ENCODE results near the gene CLEC7A.
A peak's percentile ranks its signal among the peaks of the same experiment; 100 is the strongest.

CLEC7A gene

DNA sequence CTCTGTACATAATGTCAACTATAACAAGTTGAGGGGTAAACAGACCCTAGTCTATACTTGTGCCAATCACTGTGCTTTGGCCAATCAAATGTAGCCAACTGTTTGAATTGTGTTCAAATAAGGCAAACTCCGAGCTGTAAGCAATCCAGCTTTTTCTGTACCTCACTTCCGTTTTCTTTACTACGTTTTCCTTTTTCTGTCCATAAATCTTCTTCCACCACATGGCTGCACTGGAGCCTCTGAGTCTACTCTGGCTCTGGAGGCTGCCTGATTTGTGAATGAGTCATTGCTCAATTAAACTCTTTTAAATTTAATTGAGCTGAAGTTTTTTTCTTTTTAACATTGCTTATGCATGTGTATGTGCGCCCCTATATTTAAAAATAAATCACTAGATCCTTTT, 60.9 kb downstream of the CLEC7A start:
- H3K9me3 ChIP-seq (ENCODE audit: control insufficient read depth, insufficient read depth, low read depth, low read length): no peaks in the 10 kb centered on the region
- ChIA-PET POLR2A (no interaction called here), CTCF (interaction anchor here (0.6 to 1.7 kb wide), 2 partner anchors 60 to 1048 kb away, joined by 3 read pairs; no protein-coding TSS in a partner anchor)
- no peak overlapping the region for H3K27ac ChIP-seq (ENCODE audit: extremely low read depth, low read depth, low read length)
- TF ChIP-seq SCRT2 (tag by site-specific recombination; IDR thresholded peaks at IDR 0.05) (no peak), ZNF664 (tag by site-specific recombination; IDR thresholded peaks at IDR 0.05) (no peak), ZNF202 (tag by site-specific recombination; IDR thresholded peaks at IDR 0.05; ENCODE audit: borderline replicate concordance) (no peak)
- TF ChIP-seq, protein P1, sequence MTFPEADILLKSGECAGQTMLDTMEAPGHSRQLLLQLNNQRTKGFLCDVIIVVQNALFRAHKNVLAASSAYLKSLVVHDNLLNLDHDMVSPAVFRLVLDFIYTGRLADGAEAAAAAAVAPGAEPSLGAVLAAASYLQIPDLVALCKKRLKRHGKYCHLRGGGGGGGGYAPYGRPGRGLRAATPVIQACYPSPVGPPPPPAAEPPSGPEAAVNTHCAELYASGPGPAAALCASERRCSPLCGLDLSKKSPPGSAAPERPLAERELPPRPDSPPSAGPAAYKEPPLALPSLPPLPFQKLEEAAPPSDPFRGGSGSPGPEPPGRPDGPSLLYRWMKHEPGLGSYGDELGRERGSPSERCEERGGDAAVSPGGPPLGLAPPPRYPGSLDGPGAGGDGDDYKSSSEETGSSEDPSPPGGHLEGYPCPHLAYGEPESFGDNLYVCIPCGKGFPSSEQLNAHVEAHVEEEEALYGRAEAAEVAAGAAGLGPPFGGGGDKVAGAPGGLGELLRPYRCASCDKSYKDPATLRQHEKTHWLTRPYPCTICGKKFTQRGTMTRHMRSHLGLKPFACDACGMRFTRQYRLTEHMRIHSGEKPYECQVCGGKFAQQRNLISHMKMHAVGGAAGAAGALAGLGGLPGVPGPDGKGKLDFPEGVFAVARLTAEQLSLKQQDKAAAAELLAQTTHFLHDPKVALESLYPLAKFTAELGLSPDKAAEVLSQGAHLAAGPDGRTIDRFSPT (tag by site-specific recombination; IDR thresholded peaks at IDR 0.05): peak; percentile 37; the same call in 1 of the 2 replicates
- TF ChIP-seq, protein P2, sequence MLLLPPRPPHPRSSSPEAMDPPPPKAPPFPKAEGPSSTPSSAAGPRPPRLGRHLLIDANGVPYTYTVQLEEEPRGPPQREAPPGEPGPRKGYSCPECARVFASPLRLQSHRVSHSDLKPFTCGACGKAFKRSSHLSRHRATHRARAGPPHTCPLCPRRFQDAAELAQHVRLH (tag by site-specific recombination; IDR thresholded peaks at IDR 0.05): no peak
- H3K36me3 ChIP-seq (ENCODE audit: control insufficient read depth in 2 of 2, insufficient read depth in 1 of 2, low read length in 2 of 2): no peaks in the 10 kb centered on the region
- H3K4me3 ChIP-seq (ENCODE audit: low read depth, low read length): no peak overlapping the region
- no peaks in the 10 kb centered on the region for H3K4me1 ChIP-seq (ENCODE audit: control insufficient read depth, insufficient read depth, low read length)

DNA sequence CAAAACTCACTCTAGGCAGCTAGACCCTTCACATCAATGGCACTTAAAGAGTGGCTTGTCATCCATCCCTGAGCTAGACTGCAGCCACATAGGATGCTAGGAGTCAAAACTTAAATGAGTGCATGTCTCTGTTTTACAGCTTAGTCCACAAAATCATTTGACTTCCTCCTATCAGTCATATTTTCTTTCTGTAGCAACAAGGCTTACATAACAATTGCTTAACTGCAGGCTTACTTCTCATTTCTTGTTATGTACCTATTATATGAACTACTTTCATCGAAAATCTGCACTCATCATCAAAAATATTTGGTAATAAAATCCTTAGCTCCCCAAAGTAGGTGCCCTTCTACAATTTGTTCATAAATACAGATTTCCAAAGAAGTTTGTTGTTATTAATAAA, 61.4 kb downstream of the CLEC7A start:
- no peak overlapping the region for H3K27ac ChIP-seq (ENCODE audit: extremely low read depth, low read depth, low read length)
- ChIA-PET CTCF (interaction anchor here (1.4 to 1.7 kb wide), 2 partner anchors 11 to 59 kb away, joined by 3 to 8 read pairs; no protein-coding TSS in a partner anchor), POLR2A (no interaction called here)
- no peak overlapping the region for H3K4me3 ChIP-seq (ENCODE audit: low read depth, low read length)
- H3K9me3 ChIP-seq (ENCODE audit: control insufficient read depth, insufficient read depth, low read depth, low read length): no peaks in the 10 kb centered on the region
- no peak for TF ChIP-seq GFI1B (tag by site-specific recombination; IDR thresholded peaks at IDR 0.05)
- TF ChIP-seq, protein P3, sequence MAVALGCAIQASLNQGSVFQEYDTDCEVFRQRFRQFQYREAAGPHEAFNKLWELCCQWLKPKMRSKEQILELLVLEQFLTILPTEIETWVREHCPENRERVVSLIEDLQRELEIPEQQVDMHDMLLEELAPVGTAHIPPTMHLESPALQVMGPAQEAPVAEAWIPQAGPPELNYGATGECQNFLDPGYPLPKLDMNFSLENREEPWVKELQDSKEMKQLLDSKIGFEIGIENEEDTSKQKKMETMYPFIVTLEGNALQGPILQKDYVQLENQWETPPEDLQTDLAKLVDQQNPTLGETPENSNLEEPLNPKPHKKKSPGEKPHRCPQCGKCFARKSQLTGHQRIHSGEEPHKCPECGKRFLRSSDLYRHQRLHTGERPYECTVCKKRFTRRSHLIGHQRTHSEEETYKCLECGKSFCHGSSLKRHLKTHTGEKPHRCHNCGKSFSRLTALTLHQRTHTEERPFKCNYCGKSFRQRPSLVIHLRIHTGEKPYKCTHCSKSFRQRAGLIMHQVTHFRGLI (tag by site-specific recombination; IDR thresholded peaks at IDR 0.05): no peak
- no peak for TF ChIP-seq ZIC2 (tag by site-specific recombination; IDR thresholded peaks at IDR 0.05)
- no peak for TF ChIP-seq ZEB2 (tag by site-specific recombination; IDR thresholded peaks at IDR 0.05)
- TF ChIP-seq ZNF155 (tag by site-specific recombination; IDR thresholded peaks at IDR 0.05): no peak
- no peak for TF ChIP-seq ZNF629 (tag by site-specific recombination; IDR thresholded peaks at IDR 0.05)
- TF ChIP-seq, protein P4, sequence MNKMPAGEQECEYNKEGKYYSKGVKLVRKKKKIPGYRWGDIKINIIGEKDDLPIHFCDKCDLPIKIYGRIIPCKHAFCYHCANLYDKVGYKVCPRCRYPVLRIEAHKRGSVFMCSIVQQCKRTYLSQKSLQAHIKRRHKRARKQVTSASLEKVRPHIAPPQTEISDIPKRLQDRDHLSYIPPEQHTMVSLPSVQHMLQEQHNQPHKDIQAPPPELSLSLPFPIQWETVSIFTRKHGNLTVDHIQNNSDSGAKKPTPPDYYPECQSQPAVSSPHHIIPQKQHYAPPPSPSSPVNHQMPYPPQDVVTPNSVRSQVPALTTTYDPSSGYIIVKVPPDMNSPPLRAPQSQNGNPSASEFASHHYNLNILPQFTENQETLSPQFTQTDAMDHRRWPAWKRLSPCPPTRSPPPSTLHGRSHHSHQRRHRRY (tag by site-specific recombination; IDR thresholded peaks at IDR 0.05): no peak
- no peak for TF ChIP-seq ZNF660 (tag by site-specific recombination; IDR thresholded peaks at IDR 0.05)
- TF ChIP-seq MEIS1 (CRISPR knock-in tag; IDR thresholded peaks at IDR 0.05; ENCODE audit: borderline replicate concordance): no peak
- TF ChIP-seq, protein P5, sequence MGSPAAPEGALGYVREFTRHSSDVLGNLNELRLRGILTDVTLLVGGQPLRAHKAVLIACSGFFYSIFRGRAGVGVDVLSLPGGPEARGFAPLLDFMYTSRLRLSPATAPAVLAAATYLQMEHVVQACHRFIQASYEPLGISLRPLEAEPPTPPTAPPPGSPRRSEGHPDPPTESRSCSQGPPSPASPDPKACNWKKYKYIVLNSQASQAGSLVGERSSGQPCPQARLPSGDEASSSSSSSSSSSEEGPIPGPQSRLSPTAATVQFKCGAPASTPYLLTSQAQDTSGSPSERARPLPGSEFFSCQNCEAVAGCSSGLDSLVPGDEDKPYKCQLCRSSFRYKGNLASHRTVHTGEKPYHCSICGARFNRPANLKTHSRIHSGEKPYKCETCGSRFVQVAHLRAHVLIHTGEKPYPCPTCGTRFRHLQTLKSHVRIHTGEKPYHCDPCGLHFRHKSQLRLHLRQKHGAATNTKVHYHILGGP (tag by site-specific recombination; IDR thresholded peaks at IDR 0.05): no peak
- TF ChIP-seq GLI2 (tag by site-specific recombination; IDR thresholded peaks at IDR 0.05; ENCODE audit: borderline replicate concordance, low read depth): no peak
- TF ChIP-seq ZNF404 (tag by site-specific recombination; IDR thresholded peaks at IDR 0.05): no peak
- no peak for TF ChIP-seq ZNF677 (tag by site-specific recombination; IDR thresholded peaks at IDR 0.05)
- TF ChIP-seq, protein P6, sequence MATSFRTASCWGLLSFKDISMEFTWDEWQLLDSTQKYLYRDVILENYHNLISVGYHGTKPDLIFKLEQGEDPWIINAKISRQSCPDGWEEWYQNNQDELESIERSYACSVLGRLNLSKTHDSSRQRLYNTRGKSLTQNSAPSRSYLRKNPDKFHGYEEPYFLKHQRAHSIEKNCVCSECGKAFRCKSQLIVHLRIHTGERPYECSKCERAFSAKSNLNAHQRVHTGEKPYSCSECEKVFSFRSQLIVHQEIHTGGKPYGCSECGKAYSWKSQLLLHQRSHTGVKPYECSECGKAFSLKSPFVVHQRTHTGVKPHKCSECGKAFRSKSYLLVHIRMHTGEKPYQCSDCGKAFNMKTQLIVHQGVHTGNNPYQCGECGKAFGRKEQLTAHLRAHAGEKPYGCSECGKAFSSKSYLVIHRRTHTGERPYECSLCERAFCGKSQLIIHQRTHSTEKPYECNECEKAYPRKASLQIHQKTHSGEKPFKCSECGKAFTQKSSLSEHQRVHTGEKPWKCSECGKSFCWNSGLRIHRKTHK (tag by site-specific recombination; IDR thresholded peaks at IDR 0.05): no peak
- TF ChIP-seq ZNF561 (tag by site-specific recombination; IDR thresholded peaks at IDR 0.05; ENCODE audit: borderline replicate concordance): no peak
- TF ChIP-seq ZNF596 (tag by site-specific recombination; IDR thresholded peaks at IDR 0.05): no peak
- no peaks in the 10 kb centered on the region for H3K4me1 ChIP-seq (ENCODE audit: control insufficient read depth, insufficient read depth, low read length)
- no peaks in the 10 kb centered on the region for H3K36me3 ChIP-seq (ENCODE audit: control insufficient read depth in 2 of 2, insufficient read depth in 1 of 2, low read length in 2 of 2)
